Fibroblast of skin of back (primary cell): ENCODE measurements around the gene CCR5AS.
A peak's percentile ranks its signal among the peaks of the same experiment; 100 is the strongest.
"Not testable (repeated sequence)": the region's sequence is repeated elsewhere in the genome, so short reads cannot be mapped to it uniquely, and the experiment has no call there.

ENCODE experiments used
- DNase-seq: peaks from one replicate; pipeline ENCODE4 v3.0.0-alpha.2; 2013

Gene CCR5AS

GRCh38 chr3:46427916-46428833 is 21.3 kb upstream of the CCR5AS start:
- DNase-seq = no peak

GRCh38 chr3:46427404-46427803 is 20.5 kb upstream of the CCR5AS start:
- DNase-seq = not testable (repeated sequence)

- DNase-seq = peak; percentile 13
These were observed 19.6 kb upstream of the CCR5AS start for GRCh38 chr3:46426476-46426875.

GRCh38 chr3:46423588-46423987 is 16.7 kb upstream of the CCR5AS start:
- no peak for DNase-seq

- no peak for DNase-seq
These were observed 15.8 kb upstream of the CCR5AS start for GRCh38 chr3:46422617-46423016.

- DNase-seq = no peak
These were observed 14.1 kb upstream of the CCR5AS start for GRCh38 chr3:46420931-46421330.

GRCh38 chr3:46419816-46420215 is 12.9 kb upstream of the CCR5AS start:
- no peak for DNase-seq

- DNase-seq = no peak
These were observed 11.2 kb upstream of the CCR5AS start for GRCh38 chr3:46417841-46418611.

GRCh38 chr3:46416811-46417510 is 10.1 kb upstream of the CCR5AS start:
- no peak for DNase-seq

GRCh38 chr3:46416125-46416810 is 9.4 kb upstream of the CCR5AS start:
- no peak for DNase-seq

GRCh38 chr3:46414739-46415138 is 7.9 kb upstream of the CCR5AS start:
- no peak for DNase-seq

GRCh38 chr3:46413951-46414350 is 7.1 kb upstream of the CCR5AS start:
- no peak for DNase-seq

- DNase-seq = no peak
These were observed 6.0 kb upstream of the CCR5AS start for GRCh38 chr3:46412786-46413298.

GRCh38 chr3:46411271-46411670 is 4.4 kb upstream of the CCR5AS start:
- no peak for DNase-seq

GRCh38 chr3:46410669-46411068 is 3.8 kb upstream of the CCR5AS start:
- DNase-seq = peak; percentile 15

- no peak for DNase-seq
These were observed 3.0 kb upstream of the CCR5AS start for GRCh38 chr3:46409739-46410489.

GRCh38 chr3:46408853-46409252 is 2.0 kb upstream of the CCR5AS start:
- no peak for DNase-seq

- no peak for DNase-seq
These were observed 1.1 kb upstream of the CCR5AS start for GRCh38 chr3:46407970-46408369.

- peak; percentile 12 for DNase-seq
These were observed 451 bp downstream of the CCR5AS start for GRCh38 chr3:46406443-46406787.

GRCh38 chr3:46405301-46406019 is 1.4 kb downstream of the CCR5AS start:
- DNase-seq = peak; percentile 25

GRCh38 chr3:46402902-46403301 is 4.0 kb downstream of the CCR5AS start:
- not testable (repeated sequence) for DNase-seq
